ENCODE results near the gene SPIRE1. TPM values are rescaled to one million over a fixed set of nuclear protein-coding genes. Genes with fewer than 3 reads are reported as not detected.

The SPIRE1 gene
- total RNA-seq, 2 donors from 2014 or later: 7.8 to 12.0 TPM

DNA sequence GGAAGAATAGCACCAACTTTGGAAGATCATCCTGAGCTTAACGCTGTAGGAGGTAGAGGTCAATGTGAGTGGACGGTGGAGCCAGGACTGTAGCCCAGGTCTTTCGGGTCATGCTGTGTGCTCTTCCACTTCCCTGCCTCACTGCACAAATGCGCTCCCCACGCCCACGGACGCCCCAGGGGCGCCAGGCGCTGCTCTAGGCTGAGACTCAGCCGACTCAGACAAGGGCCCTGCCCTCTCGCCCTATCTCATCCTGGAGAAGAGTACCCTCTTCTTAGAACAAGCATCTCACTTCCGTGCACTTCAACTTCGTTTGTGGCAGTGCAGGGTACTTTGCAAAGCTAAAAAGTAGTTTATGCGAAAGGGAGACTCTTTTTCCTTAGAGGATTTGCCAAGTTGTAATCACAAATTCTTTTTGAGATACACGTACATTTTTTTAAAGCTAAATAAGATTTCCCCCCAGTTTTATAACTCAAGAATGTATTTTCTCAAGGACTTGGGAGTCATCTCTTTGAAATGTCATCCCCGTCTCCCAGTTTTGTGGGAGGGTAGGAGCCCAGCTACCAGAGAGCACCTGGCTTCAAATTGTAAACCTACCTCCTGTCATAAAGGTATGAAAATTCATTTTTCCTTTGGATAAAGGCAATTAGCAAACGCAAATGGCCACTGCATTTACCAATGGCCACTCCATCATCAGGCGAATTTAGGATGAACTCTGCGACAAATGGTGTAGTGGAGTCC is 251.4 kb downstream of the SPIRE1 start:
- Mint-ChIP-seq H3K27ac (no peak overlapping the region), H3K36me3 (no peaks in the 10 kb centered on the region), H3K4me3 (peak overlapping the region; percentile 76), H3K4me1 (ENCODE audit: low read depth in 2 of 2) (peaks cover 0 to 8% of the 10 kb centered on the region in 2 donors), H3K9me3 (no peaks in the 10 kb centered on the region), H3K27me3 (peaks cover 31 to 44% of the 10 kb centered on the region in 2 donors)
- ATAC-seq (no peak), DNase-seq (ENCODE audit: low spot score) (no peak)

GRCh38 chr18:12405066-12405465 is 252.8 kb downstream of the SPIRE1 start:
- no peak for DNase-seq (ENCODE audit: low spot score)
- ATAC-seq: no peak
- H3K36me3 Mint-ChIP-seq: no peaks in the 10 kb centered on the region
- H3K4me3 Mint-ChIP-seq: peak overlapping the region; percentile 57
- H3K9me3 Mint-ChIP-seq: no peaks in the 10 kb centered on the region
- peaks cover 34 to 45% of the 10 kb centered on the region in 2 donors for H3K27me3 Mint-ChIP-seq
- peaks cover 0 to 8% of the 10 kb centered on the region in 2 donors for H3K4me1 Mint-ChIP-seq (ENCODE audit: low read depth in 2 of 2)
- no peak overlapping the region for H3K27ac Mint-ChIP-seq

GRCh38 chr18:12403601-12404506 is 254.1 kb downstream of the SPIRE1 start:
- Mint-ChIP-seq H3K4me3 (no peak overlapping the region), H3K9me3 (no peaks in the 10 kb centered on the region), H3K4me1 (ENCODE audit: low read depth in 2 of 2) (peaks cover 0 to 8% of the 10 kb centered on the region in 2 donors), H3K27me3 (peaks cover 38 to 47% of the 10 kb centered on the region in 2 donors), H3K36me3 (no peaks in the 10 kb centered on the region), H3K27ac (no peak overlapping the region)
- no peak for ATAC-seq
- DNase-seq (ENCODE audit: low spot score): no peak

GRCh38 chr18:12401881-12402280 is 256.0 kb downstream of the SPIRE1 start:
- DNase-seq (ENCODE audit: low spot score) (no peak), ATAC-seq (no peak)
- Mint-ChIP-seq H3K27me3 (peaks cover 38 to 65% of the 10 kb centered on the region in 2 donors), H3K4me3 (no peak overlapping the region), H3K36me3 (no peaks in the 10 kb centered on the region), H3K9me3 (no peaks in the 10 kb centered on the region), H3K27ac (no peak overlapping the region), H3K4me1 (ENCODE audit: low read depth in 2 of 2) (peaks cover 0 to 6% of the 10 kb centered on the region in 2 donors)

DNA sequence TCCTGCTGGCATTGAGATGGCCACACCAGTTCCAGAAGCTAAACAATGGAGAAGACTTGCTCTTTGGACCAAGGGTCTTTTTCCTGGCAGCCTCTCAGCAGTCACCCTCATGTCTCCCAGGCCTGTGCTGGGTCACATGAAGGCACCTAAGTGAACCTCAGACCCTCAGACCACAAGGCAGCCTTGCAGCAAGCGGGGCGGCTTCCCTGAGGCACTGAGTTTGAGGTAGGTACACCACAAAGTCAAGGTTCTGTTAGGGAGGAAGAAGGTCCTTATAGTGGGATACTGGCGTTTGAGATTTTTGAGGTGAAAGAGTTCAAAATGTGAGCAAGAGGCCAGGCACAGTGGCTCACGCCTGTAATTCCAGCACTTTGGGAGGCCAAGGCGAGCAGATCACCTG is 258.7 kb downstream of the SPIRE1 start:
- DNase-seq (ENCODE audit: low spot score): no peak
- H3K27me3 Mint-ChIP-seq: peaks cover 31 to 50% of the 10 kb centered on the region in 2 donors
- no peaks in the 10 kb centered on the region for H3K36me3 Mint-ChIP-seq
- H3K4me1 Mint-ChIP-seq (ENCODE audit: low read depth in 2 of 2): peaks cover 0 to 2% of the 10 kb centered on the region in 2 donors
- ATAC-seq: no peak
- H3K4me3 Mint-ChIP-seq: no peak overlapping the region
- H3K9me3 Mint-ChIP-seq: no peaks in the 10 kb centered on the region
- no peak overlapping the region for H3K27ac Mint-ChIP-seq

GRCh38 chr18:12398625-12399024 is 259.3 kb downstream of the SPIRE1 start:
- ATAC-seq (no peak), DNase-seq (ENCODE audit: low spot score) (no peak)
- no peaks in the 10 kb centered on the region for H3K36me3 Mint-ChIP-seq
- H3K4me3 Mint-ChIP-seq: no peak overlapping the region
- no peak overlapping the region for H3K27ac Mint-ChIP-seq
- no peaks in the 10 kb centered on the region for H3K9me3 Mint-ChIP-seq
- H3K4me1 Mint-ChIP-seq (ENCODE audit: low read depth in 2 of 2): no peaks in the 10 kb centered on the region
- H3K27me3 Mint-ChIP-seq: peaks cover 27 to 46% of the 10 kb centered on the region in 2 donors

DNA sequence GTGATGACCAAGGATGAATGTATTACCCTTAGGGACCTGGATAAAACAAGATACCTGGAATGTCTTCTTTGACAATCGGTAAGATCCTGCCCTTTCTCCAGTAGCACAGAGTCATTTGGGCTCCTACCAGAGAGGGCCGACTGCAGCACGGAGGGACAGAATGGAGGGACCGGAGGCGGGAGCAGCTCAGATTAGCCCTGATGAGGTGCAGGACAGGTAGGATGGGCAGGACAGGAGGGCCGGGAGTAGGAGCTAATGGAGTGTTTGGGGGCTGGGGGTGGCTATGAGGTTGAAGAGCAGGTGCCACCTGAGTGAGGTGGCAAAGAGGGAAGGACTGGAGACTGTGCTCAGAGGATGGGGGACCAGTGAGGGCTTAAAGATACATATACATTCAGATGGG is 260.1 kb downstream of the SPIRE1 start:
- H3K4me1 Mint-ChIP-seq (ENCODE audit: low read depth in 2 of 2): no peaks in the 10 kb centered on the region
- DNase-seq (ENCODE audit: low spot score) (no peak), ATAC-seq (no peak)
- H3K27me3 Mint-ChIP-seq: peaks cover 24 to 41% of the 10 kb centered on the region in 2 donors
- no peaks in the 10 kb centered on the region for H3K9me3 Mint-ChIP-seq
- no peak overlapping the region for H3K27ac Mint-ChIP-seq
- no peaks in the 10 kb centered on the region for H3K36me3 Mint-ChIP-seq
- H3K4me3 Mint-ChIP-seq: no peak overlapping the region

GRCh38 chr18:12397254-12397653 is 260.7 kb downstream of the SPIRE1 start:
- Mint-ChIP-seq H3K27me3 (peaks cover 20 to 36% of the 10 kb centered on the region in 2 donors), H3K27ac (no peak overlapping the region), H3K36me3 (no peaks in the 10 kb centered on the region), H3K9me3 (no peaks in the 10 kb centered on the region), H3K4me1 (ENCODE audit: low read depth in 2 of 2) (no peaks in the 10 kb centered on the region), H3K4me3 (no peak overlapping the region)
- DNase-seq (ENCODE audit: low spot score) (no peak), ATAC-seq (no peak)

Other genes starting within 250 kb of the SPIRE1 start
- gene CEP76, start 44.6 kb upstream of the SPIRE1 start, total RNA-seq: 10 to 100 TPM; 10.1 to 14.4 TPM
- 10 to 100 TPM; 72.1 to 80.5 TPM for gene PSMG2, start 44.9 kb upstream of the SPIRE1 start, total RNA-seq
- 100 to 1,000 TPM; 151 to 156 TPM for gene PTPN2, start 226.1 kb upstream of the SPIRE1 start, total RNA-seq

All from natural killer cell treated with Interleukin-12 subunit alpha and Interleukin-12 subunit beta and Interleukin-15 and Interleukin-18, amount 100 ng/mL, for 72 hours (primary cell).